Measurements from ENCODE around the gene ARHGEF7. TPM values are rescaled to one million over a fixed set of nuclear protein-coding genes. Genes with fewer than 3 reads are reported as not detected.

The ARHGEF7 gene
- polyA plus RNA-seq, 1 donor, result 86.2 TPM

- DNase-seq, result no peak
Measured at GRCh38 chr13:111326981-111327642, 212.0 kb downstream of the ARHGEF7 start.

DNA sequence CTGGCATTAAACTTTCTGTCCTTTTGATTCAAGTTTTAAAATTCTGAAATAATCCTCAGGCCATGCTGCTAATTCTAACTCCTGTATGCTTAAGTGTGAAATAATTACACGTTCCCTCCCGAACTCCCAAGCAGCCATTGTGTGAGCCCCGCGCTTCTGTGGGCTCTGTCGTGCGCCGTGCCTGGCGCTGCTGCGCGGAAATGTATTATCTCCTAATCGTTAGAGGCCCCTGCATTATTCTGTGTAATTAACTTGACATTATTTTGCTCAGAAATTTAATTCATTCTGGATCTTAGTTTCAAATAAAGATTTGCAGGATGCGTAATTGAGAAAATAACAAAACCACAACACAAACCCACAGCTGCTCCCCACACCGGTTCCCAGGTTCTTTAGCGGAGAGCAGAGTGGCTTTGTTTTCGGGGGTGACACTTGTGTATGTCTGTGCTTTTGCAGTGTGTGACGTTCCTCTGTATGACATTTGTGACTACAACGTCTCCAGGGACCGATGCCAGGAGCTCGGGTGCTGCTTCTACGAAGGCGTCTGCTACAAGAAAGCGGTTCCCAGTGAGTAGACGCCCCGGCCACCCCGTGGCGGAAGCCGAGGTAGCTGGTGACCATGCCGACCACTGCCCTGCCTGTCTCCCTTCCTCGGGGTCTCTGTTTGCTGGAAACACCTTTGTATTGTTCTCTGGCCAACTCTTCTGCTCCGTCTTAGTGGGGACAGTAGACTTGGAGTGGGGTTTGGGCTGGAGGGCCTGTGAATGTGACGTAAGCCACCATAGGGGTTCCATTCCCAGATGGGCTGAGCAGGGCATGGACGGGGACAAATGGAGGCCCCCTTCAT lies 212.8 kb downstream of the ARHGEF7 start:
- DNase-seq, result no peak

GRCh38 chr13:111328574-111329410 lies 213.7 kb downstream of the ARHGEF7 start:
- no peak for DNase-seq

- DNase-seq, result no peak
Measured at GRCh38 chr13:111329641-111330040, 214.5 kb downstream of the ARHGEF7 start.

GRCh38 chr13:111330066-111330610 lies 215.0 kb downstream of the ARHGEF7 start:
- no peak for DNase-seq

DNA sequence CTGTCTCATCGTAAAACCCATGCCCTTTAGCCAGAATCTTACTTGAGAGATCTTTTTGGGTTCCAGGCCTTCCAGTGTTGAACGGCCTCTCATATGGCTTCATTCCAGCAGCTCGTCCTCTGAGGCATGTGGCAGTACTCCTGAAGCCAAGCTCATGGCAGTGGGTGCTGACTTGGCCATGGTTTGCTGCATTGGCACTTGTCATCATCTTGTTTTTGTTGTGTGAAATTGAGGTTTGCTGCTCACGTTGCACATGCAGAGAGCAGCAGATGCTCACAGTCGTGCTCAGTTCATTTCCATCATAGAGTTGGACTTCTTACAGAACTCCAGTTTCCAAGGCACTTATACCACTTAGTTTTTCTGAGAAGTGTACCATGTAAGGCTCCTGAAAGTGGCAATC lies 220.2 kb downstream of the ARHGEF7 start:
- no peak for DNase-seq

GRCh38 chr13:111336666-111337065 lies 221.6 kb downstream of the ARHGEF7 start:
- DNase-seq, result no peak

GRCh38 chr13:111337206-111337605 lies 222.1 kb downstream of the ARHGEF7 start:
- no peak for DNase-seq

DNA sequence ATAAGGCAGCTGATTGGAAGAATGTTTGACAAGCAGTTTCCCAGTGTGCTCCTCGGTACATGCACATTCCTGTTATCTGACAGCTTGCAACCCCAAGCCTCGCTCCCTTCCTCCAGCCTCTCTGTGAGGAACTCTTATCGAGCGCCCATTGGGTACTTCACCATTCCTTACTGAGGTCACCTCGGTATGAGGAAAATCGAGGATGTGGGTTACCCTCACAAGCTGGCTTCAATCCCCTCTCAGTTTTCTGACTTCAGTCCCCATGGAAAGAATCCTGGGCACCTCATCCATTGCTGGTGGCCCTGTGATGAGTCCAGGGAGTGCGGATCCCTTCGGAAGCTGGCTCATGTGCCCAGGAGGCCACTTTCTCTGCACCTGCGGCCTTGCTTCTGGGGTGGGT lies 222.6 kb downstream of the ARHGEF7 start:
- no peak for DNase-seq

DNA sequence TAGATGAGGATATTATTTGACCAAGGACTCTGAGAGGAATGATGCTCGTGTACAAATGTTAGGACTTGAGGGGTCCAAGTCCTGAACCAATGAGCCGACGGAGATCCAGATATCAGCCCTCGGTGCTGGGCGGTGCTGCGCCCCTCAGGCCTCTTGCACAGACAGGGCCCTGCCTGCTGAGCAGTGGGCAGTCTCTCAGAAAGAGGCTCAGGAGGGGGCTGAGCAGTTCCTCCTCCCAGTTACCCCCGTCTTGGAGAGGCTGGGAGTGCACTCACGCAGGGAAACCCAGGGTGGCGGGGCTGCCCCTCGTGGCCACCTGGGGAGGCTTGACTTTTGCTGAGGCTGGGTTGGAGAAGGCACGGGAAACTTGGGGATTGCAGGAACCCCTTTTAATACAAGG lies 223.7 kb downstream of the ARHGEF7 start:
- no peak for DNase-seq

GRCh38 chr13:111339366-111340143 lies 224.4 kb downstream of the ARHGEF7 start:
- DNase-seq, result no peak

GRCh38 chr13:111341886-111342285 lies 226.8 kb downstream of the ARHGEF7 start:
- DNase-seq, result no peak

- no peak for DNase-seq
Measured at GRCh38 chr13:111342721-111343120, 227.6 kb downstream of the ARHGEF7 start.

GRCh38 chr13:111343186-111343805 lies 228.2 kb downstream of the ARHGEF7 start:
- no peak for DNase-seq

- DNase-seq, result peak; percentile 46
Measured at GRCh38 chr13:111344471-111345191, 229.5 kb downstream of the ARHGEF7 start.

DNA sequence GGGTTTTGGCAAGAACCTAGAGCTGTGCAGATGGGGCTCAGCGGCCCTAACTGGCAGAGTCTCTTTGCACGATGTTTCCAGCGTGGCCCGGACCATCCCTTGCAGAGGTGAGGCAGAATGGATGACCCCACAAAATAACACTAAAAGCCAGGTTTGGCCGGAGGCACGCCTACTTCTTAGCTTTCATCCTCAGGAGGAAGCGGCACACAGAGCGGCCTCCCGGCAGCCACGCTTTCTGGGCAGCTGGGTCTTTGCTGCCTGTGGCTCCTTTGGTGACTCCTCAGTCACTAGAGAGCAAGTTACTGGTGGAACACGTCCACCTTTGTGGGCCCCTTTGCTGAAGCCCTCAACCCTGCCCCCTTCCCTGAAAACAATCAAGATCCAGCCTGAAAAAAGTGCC lies 230.6 kb downstream of the ARHGEF7 start:
- no peak for DNase-seq

DNA sequence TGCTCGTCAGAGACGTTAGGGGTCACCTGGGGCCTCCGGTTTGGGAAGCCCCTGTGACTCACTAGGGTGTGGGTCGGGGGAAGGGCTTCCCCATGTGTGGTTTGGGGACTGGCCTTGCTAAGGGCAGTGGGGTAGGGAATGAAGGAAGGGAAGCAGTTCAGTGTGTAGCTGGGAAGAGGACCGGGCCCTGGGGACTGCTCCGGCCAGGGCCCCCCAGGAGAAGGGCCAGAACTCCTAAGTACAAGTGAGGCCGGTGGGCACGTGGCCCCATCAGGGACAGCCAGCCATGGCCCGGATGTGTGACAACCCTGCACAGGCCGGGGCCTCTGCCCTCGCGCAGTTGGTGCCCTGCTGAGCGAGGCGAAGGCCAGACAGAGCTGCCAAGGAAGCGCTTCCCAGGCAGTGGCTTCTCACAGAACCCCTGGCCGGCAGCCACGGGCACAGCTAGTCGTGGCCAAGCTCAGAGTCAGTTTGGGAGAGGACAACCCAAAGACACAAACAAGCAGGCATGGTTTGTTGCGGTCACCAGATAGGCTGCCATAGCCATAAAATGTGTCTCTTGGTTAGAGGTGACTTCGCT lies 231.1 kb downstream of the ARHGEF7 start:
- no peak for DNase-seq

- DNase-seq, result no peak
Measured at GRCh38 chr13:111347438-111347837, 232.3 kb downstream of the ARHGEF7 start.

DNA sequence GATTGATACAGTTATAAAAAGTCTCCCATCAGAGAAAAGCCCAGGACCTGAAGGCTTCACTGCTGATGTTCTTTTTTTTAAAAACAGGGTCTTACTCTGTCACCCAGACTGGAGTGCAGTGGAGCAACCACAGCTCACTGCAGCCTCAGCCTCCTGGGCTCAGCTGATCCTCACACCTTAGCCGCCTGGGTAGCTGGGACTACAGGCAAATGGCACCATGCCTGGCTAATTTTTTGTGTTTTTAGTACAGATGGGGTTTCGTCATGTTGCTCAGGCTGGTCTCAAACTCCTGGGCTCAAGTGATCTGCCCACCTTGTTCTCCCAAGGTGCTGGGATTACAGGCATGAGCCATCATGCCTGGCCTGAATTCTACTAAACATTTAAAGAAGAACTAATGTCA lies 238.4 kb downstream of the ARHGEF7 start:
- DNase-seq, result no peak

DNA sequence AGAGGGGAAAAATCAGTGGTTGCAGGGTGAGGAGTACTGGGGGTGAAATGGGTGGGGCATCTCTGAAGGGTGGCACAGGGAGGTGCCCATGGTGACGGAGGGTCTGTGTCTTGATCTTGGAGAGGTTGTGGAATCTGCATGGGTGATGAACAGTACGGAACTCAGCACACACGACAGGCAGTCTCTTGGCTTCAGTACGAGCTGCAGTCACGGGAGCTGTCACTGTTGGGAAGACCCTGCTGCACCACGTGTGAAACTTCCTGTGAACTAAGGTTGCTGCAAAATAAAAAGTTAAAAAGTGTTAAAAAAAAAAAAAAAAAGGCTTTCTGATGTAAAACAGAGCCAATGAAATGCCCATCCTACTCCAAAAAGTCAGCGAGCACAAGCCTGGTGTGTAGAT lies 239.7 kb downstream of the ARHGEF7 start:
- no peak for DNase-seq
